GM21360 (cell line): ENCODE results near the gene CD200.

Experiments
- ATAC-seq: cut with Tn5 transposase; IDR thresholded peaks from one replicate; pipeline ENCODE4 v1.9.1; 2021; ENCODE audit warnings: mild to moderate bottlenecking, moderate library complexity; ENCODE audit not compliant: unreplicated experiment

Gene CD200

GRCh38 chr3:112333002-112333380 is at the start of gene CD200:
Gene CD200 (plus strand): TSS chr3:112333156. CDS start chr3:112333213, 57 bp downstream.
- ATAC-seq = no peak

GRCh38 chr3:112289011-112289410 is 43.9 kb upstream of the CD200 start:
- no peak for ATAC-seq

DNA sequence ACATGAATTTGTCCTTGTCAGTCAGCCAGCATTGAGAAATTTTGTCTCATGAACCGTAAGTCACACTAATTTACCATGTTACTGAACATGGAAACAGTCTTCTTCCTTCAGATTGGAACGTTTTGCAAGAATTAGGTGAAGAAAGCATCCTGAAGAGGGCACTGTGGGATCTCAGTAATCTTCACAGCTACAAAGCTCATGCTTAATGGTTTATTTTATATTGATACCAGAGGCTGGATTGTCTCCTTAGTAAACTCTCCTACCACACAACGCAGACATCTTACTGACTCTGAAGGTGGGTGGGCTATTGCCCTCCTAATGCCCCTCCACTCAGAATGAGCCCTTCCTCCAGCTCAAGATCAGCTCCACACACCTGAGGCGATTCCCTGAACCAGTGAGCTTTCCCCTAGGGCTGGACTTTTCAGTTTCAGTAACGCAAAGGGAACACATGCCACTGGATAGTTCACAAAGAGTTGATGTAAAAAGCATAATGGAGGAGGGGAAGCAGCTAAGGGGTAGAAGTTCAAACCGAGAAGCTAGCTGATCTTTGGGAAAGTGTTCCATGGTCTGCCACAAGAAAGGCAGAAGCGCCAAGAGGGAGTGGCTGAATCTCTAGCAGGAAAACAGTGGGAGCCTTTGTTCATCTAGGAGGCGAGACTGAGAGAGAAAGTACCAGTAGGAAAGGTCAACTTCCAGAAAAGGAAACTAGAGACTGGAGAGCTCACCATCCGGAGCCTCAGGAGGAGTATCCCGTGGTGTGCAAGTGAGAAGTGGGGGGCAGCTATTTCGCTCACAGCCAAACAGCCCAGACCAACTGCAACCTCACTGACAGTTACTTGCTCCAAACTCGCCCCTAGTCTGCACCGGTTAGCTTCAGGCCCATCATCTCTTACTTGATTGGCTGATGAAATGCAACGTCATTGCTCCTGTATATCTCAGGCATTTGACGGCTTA is 39.3 kb upstream of the CD200 start, which contains the start of gene SLC9C1:
SLC9C1 (minus strand) TSS at position 849 of the 954 bp plus-strand sequence. CDS start 7,425 bp downstream, outside the sequence.
- no peak for ATAC-seq

- ATAC-seq = no peak
Measured at GRCh38 chr3:112297714-112298113, 35.2 kb upstream of the CD200 start.

- no peak for ATAC-seq
Measured at GRCh38 chr3:112298781-112299180, 34.2 kb upstream of the CD200 start.

DNA sequence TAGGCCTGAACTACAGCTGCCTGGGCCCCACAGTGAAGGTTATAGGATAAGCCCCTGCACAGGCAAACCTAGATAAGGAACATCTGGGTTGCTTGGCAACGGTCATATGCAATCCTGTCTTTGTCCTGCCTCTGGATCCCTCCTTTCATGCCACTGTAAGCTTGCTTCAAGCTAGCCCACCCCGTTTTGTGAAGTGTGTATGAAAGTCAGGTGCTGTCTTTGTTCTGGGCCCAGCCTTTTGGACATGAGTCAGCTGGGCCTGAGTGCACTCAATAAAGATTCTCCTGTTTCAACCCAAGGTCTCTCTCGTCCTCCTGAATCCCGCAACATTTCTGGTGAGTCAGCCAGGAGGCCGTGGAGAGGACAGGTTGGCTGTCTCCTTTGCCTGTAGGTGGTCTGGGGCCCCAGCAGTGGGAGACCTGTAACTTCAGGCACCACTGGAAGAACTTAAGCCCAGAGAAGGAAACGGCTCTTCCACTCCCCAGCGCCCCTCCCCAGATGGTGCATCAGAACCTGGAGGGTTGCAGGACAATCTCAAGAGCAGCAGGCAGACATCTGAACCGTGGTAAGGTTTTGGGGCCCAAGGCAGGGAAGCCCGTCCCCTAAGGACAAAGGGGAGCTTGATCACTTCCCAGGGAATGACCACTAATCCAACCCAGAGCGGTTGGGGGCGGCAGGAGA is 30.7 kb upstream of the CD200 start:
- ATAC-seq = no peak

DNA sequence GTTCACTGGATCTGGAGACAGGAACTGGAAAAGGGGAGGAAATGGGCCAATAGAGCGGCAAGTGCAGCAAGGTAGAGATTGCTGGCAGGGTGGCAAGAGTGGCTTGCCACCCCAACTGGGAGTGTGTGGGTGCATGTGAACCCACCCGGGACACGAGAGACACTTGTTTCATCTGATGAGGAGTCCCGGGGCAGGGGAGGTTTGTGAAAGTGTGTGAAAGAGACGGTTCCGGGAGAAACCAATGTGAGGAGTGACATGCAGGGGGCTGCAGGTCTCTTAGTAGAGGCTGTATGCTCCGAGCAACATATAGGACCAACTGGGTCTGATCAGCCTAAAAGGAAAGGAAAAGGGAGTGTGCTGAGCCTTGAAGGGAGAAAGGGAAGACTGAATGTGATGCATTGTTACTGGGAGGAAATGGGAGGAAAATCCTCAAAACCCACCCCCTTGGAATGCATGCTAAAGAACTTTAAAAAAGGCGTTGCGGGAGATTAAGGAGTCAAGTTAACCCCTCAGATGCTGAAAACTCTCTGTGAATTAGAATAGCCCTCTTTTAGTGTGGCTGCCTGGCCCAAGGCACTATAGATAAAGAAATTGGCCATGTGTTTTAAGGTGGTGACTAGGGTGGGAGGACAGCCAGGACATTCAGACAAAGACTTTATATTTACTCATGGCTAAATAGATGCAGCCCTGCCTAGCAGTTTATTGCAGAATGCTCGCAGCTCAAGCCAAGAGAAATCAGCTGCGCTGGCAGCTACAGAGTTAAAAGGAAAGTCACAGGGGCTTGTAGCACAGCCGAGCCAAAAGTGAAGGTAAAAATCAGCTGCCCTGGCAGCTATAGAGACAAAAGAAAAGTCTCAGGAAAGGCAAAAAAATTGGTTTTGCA is 29.8 kb upstream of the CD200 start:
- ATAC-seq = no peak

- ATAC-seq = no peak
Measured at GRCh38 chr3:112303764-112304325, 29.1 kb upstream of the CD200 start.

- ATAC-seq = no peak
Measured at GRCh38 chr3:112304611-112305010, 28.3 kb upstream of the CD200 start.

GRCh38 chr3:112306825-112307224 is 26.1 kb upstream of the CD200 start:
- no peak for ATAC-seq

GRCh38 chr3:112307557-112307956 is 25.4 kb upstream of the CD200 start:
- no peak for ATAC-seq

DNA sequence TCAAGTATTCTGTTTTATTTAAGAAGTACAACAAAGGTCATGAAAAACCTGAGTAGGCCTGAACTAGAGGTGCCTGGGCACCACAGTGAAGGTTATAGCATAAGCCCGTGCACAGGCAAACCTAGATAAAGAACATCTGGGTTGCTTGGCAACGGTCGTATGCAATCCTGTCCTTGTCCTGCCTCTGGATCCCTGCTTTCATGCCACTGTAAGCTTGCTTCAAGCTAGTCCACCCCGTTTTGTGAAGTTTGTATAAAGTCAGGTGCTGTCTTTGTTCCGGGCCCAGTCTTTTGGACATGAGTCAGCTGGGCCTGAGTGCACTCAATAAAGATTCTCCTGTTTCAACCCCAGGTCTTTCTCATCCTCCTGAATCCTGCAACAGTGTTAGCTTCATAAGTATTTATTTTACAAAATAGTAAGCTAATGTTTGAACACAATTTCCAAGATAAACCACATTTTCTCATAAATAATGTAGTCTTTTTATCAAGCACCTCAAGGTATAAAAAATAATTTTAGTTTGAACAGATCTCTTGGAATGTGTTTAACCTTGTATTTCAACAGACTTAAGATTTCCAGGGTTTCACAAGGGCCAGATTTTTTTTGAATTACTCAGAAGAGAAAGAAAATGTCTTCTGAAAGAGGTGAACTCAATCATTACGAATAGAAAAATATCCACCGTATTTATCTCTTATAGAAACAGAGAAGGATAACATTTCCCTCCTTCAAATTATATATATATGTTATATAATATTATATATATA is 24.6 kb upstream of the CD200 start:
- no peak for ATAC-seq

DNA sequence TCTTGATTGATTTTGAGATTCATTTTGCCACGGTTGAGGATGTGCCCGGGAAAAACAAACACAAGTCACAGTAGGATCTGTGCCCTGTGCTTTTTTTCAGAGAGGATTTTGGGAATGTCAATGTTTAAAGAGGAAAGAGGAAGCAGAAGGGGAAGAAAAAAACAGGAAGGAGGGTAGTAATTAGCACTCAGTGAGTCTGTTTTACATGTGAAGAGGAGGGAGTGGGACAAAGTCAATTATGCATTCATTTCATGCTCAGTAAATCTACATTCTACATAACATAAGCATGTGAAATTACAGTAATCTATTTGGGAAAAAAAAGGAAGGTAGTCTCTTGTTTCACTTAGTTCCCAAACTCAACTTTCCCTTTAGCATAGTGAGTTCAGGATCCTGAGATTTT is 18.3 kb upstream of the CD200 start:
- no peak for ATAC-seq

GRCh38 chr3:112315791-112316190 is 17.2 kb upstream of the CD200 start:
- ATAC-seq = no peak

DNA sequence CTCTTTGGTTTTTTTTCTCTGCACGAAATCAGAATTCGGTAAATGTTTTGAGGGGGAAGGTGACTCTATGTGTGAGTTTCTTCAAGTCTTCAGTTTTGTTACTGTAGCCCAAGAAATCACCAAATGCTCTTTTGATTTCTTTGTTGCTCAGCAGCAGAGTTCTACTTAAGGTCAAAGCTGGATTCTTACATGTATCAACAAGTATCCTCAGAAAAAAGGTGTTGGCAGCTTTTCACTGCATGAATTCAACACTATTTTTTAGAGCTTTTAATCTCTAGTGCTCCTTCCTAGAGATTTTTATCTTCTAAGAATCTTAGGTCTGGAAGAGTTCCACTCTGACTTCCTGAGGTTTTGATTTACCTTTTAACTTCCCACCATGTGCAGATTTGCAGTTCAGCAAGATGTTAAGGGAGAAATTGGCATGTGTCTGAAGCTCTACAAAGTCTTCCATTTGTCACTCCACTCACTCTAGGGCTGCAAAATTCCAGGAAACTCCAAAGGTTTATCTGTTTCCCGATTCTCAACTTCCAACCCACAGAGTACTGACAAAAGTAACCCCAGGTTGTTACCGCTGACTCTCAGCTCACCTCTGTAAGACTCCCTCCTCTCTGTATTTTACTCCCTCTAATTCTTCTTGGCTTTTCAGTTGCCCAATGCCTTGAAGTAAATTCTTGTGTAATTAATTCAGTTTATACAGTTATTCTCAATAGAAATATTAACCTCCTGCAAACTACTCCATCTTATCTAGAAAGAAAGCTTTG is 13.3 kb upstream of the CD200 start:
- ATAC-seq = no peak

DNA sequence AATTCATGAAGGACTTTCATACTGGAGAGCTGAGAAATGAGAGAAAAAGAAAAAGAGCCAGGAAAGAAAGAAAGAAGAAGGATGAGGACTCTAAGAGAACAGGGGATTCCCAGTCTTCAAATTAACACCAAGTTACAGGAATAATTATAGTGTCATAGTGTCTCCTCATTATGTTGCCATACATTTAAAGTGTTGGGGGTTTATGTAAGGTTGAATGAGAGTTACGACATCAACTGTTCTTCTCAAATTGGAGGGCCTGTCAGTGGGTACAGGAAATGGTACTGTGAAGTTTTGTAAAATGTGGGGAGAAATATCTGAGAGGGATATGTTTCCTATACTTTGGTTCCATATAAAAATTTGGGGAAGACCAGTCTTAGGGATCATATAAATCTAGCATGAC is 12.3 kb upstream of the CD200 start:
- no peak for ATAC-seq

- no peak for ATAC-seq
Measured at GRCh38 chr3:112321867-112322652, 10.9 kb upstream of the CD200 start.

- peak; percentile 85 for ATAC-seq
Measured at GRCh38 chr3:112327371-112327951, 5.5 kb upstream of the CD200 start.
